NT2/D1 (cell line): ENCODE results near the gene FOXK1.

Source experiments
- DNase-seq: peaks from one replicate; pipeline ENCODE4 v3.0.0-alpha.2; 2011; ENCODE audit warnings: low read depth, low spot score
- H3K27me3 ChIP-seq: 2 replicates; pipeline ENCODE4 v1.6.0; 2011; ENCODE audit warnings: mild to moderate bottlenecking; ENCODE audit not compliant: insufficient read length, insufficient read depth
- H3K36me3 ChIP-seq: 2 replicates; pipeline ENCODE4 v1.6.1; 2011; ENCODE audit warnings: mild to moderate bottlenecking, low read length, mixed read lengths; ENCODE audit not compliant: insufficient read depth, insufficient read length
- H3K4me1 ChIP-seq: 2 replicates; pipeline ENCODE4 v1.5.1; 2011; ENCODE audit not compliant: insufficient read depth, insufficient read length
- H3K4me3 ChIP-seq: 2 replicates; pipeline ENCODE4 v1.5.1; 2011; ENCODE audit warnings: low read depth; ENCODE audit not compliant: insufficient read length
- H3K9ac ChIP-seq: 2 replicates; pipeline ENCODE4 v1.6.0; 2011; ENCODE audit warnings: low read depth; ENCODE audit not compliant: insufficient read length
- H3K9me3 ChIP-seq: 2 replicates; pipeline ENCODE4 v1.5.1; 2011; ENCODE audit warnings: mild to moderate bottlenecking, low read length; ENCODE audit not compliant: insufficient read depth
- SUZ12 ChIP-seq: IDR thresholded peaks from 2 replicates; pipeline ENCODE4 v1.6.1; 2011; ENCODE audit not compliant: insufficient read length, insufficient read depth; ENCODE audit errors: extremely low read depth
- YY1 ChIP-seq: IDR thresholded peaks from 2 replicates; pipeline ENCODE4 v1.6.1; 2011; ENCODE audit not compliant: insufficient read length, insufficient read depth
- ZNF274 ChIP-seq: IDR thresholded peaks from 2 replicates; pipeline ENCODE4 v1.6.1; 2011; ENCODE audit warnings: mild to moderate bottlenecking, low read depth, low read length

FOXK1 gene

DNA sequence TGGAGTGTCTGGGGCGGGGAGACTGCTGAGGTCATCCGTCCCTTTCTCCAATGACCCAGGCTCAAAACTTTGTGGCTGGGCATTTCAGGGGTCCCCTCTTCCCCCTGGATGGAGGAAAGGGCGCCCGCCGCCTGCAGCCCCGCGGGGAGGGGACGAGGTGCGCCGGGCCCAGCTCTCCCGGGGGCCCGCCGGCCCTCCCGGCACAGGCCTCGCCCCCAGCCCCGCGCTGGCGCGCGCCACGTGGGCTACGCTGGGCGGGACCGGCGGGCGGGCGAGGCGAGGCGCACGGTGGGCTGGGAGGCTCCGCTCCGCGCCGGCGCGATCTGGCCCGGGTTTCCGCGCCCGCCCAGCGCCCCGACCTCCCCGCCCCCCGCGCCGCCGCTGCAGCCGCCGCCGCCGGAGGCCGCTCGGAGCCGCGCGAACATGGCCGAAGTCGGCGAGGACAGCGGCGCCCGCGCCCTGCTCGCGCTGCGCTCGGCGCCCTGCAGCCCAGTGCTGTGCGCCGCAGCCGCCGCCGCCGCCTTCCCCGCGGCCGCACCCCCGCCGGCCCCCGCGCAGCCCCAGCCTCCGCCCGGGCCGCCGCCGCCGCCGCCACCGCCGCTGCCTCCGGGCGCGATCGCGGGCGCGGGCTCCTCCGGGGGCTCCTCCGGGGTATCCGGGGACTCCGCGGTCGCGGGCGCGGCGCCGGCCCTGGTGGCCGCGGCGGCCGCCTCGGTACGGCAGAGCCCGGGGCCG is at the start of gene FOXK1:
TSS of gene FOXK1 (plus strand) at position 410 of the 735 bp plus-strand sequence. CDS start at position 424, 14 bp downstream.
- Histone ChIP-seq H3K4me1 (peaks cover 7% of the 10 kb centered on the region), H3K9me3 (no peaks in the 10 kb centered on the region), H3K9ac (peak within 1 kb of the TSS; percentile 94), H3K27me3 (peaks cover 19% of the 10 kb centered on the region), H3K36me3 (peaks cover 14% of the 10 kb centered on the region), H3K4me3 (peak within 1 kb of the TSS; percentile 91)
- peak; percentile 23 for TF ChIP-seq YY1
- TF ChIP-seq SUZ12 = no peak
- DNase-seq = peak; percentile 57

DNA sequence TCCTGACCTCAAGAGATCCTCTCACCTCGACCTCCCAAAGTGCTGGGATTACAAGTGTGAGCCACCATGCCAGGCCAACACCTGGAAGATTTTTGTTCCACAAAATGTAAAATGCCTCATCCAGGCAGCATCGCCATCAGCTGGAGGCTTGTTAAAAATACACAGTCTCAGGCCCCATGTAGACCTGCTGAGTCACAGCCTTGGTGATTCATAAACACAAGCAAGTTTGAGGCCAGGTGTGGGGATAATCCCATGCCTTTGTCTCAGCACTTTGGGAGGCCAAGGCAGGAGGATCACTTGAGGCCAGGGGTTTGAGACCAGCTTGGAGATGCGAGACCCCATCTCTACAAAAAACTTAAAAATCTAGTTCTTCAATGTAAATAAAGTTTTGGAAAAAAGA is 49.1 kb upstream of the FOXK1 start:
- TF ChIP-seq ZNF274 = no peak
- TF ChIP-seq SUZ12 = no peak
- no peak for TF ChIP-seq YY1
- H3K9ac ChIP-seq = no peak overlapping the region
- no peaks in the 10 kb centered on the region for H3K9me3 ChIP-seq
- no peak for DNase-seq
- H3K4me3 ChIP-seq = no peak overlapping the region
- H3K4me1 ChIP-seq = peaks cover 6% of the 10 kb centered on the region
- peaks cover 51% of the 10 kb centered on the region for H3K27me3 ChIP-seq
- H3K36me3 ChIP-seq = no peaks in the 10 kb centered on the region

DNA sequence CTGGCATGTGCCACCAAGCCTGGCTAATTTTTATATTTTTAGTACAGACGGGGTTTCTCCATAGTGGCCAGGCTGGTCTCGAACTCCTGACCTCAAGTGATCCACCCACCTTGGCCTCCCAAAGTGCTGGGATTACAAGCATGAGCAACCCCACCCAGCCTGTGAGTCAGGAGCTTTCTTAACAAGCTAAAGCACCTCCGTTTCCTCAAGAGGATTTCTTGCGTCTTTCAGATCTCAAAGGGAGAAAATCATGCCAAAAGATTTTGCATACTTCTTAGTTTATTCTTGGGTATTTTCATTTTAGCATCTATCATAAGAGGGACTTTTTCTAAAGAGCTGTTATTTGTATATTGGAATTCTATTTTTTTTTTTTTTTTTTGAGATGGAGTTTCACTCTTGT is 47.9 kb upstream of the FOXK1 start:
- no peak for DNase-seq
- no peak overlapping the region for H3K4me3 ChIP-seq
- H3K4me1 ChIP-seq = peaks cover 6% of the 10 kb centered on the region
- H3K27me3 ChIP-seq = peaks cover 40% of the 10 kb centered on the region
- no peaks in the 10 kb centered on the region for H3K9me3 ChIP-seq
- TF ChIP-seq ZNF274 (no peak), SUZ12 (no peak), YY1 (no peak)
- no peaks in the 10 kb centered on the region for H3K36me3 ChIP-seq
- H3K9ac ChIP-seq = no peak overlapping the region

DNA sequence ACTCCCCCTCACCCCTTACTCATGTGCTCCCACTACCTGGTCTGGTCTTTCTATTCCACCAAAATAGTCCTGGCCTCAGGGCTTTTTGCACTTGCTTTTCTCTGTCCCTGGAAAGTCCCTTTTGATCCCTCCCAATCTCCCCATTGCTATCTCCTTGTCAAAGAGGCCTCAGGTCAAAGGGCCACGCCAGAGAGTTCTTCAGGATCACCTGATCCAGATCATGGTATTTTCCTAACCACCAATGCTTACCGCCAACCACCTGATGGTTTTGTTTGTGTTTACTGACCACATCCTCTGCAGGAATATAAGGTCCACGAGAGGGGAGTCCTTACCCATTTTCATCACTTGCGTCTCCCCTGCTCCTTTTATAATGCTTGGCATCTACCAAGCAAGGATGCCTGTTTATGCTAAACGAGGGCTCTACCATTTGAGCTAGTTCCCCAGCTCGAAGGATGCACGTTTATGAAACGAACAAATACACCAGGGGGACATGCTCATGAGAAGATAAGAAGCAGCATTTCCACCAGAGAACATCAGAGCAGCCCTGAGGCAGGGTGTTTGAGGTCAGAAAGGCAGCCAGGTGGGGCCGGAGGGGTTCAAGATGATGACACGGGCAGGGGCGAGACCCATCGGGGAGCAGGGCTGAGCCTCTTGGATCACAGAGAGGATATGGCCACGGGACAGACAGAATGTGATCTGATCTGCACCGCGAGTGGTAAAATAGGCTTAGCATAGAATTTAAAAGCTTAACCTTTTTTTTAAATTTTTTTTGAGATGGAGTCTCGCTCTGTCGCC is 43.1 kb upstream of the FOXK1 start:
- H3K9ac ChIP-seq = no peak overlapping the region

DNA sequence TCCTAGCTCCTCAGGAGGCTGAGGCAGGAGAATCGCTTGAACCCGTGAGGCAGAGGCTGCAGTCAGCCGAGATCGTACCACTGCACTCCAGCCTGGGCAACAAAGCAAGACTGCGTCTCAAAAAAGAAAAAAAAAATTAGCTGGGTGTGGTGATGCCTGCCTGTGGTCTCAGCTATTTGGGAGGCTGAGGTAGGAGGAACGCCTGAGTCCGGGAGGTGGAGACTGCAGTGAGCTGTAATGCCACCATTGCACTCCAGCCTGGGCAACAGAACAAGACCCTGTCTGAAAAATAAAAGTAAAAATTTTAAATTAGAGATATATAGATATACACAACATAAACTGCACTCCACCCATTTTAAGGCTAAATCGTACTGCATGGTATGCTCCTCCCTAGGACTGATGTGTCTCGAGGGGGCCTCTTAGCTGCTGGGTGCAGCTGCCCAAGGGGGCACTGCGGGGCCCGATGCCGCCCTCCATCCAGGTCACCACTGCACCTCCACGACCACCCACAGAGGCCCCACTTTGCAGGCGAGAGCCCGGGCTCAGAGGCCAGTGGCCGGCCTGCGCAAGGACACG is 40.9 kb upstream of the FOXK1 start:
- Histone ChIP-seq H3K4me3 (peak overlapping the region; percentile 2), H3K9me3 (peaks cover under 1% of the 10 kb centered on the region; the same call in 1 of the 2 replicates), H3K27me3 (peaks cover 9% of the 10 kb centered on the region), H3K36me3 (no peaks in the 10 kb centered on the region), H3K4me1 (no peaks in the 10 kb centered on the region), H3K9ac (peak overlapping the region; percentile 57)
- no peak for DNase-seq
- no peak for TF ChIP-seq SUZ12
- TF ChIP-seq YY1 = no peak
- no peak for TF ChIP-seq ZNF274

More for the DNA sequence above, 43.1 kb upstream of the FOXK1 start:
- peaks cover 13% of the 10 kb centered on the region for H3K27me3 ChIP-seq
- H3K36me3 ChIP-seq = no peaks in the 10 kb centered on the region
- no peaks in the 10 kb centered on the region for H3K4me1 ChIP-seq
- no peak for TF ChIP-seq ZNF274
- no peak for TF ChIP-seq SUZ12
- no peak for TF ChIP-seq YY1
- no peak overlapping the region for H3K4me3 ChIP-seq
- no peak for DNase-seq
- H3K9me3 ChIP-seq = no peaks in the 10 kb centered on the region

DNA sequence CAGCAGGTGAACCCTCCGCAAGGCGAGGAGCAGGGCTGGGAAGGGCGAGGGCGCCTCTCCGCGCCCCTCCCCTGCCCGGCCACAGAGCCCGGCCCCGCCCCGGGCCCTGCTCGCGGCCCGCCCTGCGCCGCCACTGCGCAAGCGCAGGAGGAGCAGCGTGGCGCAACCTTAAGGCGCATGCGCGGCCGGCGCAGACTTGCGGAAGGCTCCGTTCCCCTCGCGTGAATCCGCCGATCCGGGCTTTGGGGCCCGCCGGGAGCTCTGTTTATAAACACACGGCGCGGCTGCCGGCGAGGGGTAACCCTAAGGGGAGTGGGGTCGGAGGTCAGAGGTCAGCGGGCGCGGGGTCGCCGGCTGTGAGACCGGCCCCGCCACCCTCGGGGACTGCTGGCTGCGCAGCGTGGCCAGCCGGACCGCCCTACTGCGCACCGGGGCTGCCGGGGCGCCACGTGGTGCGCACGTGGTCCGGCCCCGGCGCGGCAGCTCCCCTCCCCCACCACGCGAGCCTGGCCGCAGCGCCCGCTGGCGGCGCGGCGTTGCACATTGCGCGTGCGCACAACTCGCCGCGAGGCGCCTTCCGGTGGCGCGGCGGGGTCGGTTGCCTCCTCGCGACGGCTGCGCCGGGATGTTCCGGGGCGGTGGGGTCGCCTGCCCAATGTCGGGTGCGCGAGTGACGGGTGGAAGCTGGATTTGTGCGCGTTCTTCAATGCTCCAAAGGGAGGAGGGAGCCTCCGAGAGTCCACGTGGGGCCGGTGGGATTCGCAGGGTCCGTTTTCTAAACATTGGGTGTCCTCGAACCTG is 40.2 kb upstream of the FOXK1 start:
- H3K27me3 ChIP-seq = peaks cover 7% of the 10 kb centered on the region
- TF ChIP-seq YY1 = no peak
- no peak for TF ChIP-seq SUZ12
- no peak for TF ChIP-seq ZNF274
- DNase-seq = peak; percentile 95
- no peaks in the 10 kb centered on the region for H3K4me1 ChIP-seq
- peak overlapping the region; percentile 80 for H3K9ac ChIP-seq
- H3K36me3 ChIP-seq = no peaks in the 10 kb centered on the region
- peak overlapping the region; percentile 73 for H3K4me3 ChIP-seq
- peaks cover 7% of the 10 kb centered on the region; the same call in 1 of the 2 replicates for H3K9me3 ChIP-seq
